ENCODE data around the gene IDI1. TPM values are rescaled to one million over a fixed set of nuclear protein-coding genes. Genes with fewer than 3 reads are reported as not detected.

Gene IDI1
- total and polyA plus RNA-seq, 4 donors = 78.8 to 264 (median 109) TPM

DNA sequence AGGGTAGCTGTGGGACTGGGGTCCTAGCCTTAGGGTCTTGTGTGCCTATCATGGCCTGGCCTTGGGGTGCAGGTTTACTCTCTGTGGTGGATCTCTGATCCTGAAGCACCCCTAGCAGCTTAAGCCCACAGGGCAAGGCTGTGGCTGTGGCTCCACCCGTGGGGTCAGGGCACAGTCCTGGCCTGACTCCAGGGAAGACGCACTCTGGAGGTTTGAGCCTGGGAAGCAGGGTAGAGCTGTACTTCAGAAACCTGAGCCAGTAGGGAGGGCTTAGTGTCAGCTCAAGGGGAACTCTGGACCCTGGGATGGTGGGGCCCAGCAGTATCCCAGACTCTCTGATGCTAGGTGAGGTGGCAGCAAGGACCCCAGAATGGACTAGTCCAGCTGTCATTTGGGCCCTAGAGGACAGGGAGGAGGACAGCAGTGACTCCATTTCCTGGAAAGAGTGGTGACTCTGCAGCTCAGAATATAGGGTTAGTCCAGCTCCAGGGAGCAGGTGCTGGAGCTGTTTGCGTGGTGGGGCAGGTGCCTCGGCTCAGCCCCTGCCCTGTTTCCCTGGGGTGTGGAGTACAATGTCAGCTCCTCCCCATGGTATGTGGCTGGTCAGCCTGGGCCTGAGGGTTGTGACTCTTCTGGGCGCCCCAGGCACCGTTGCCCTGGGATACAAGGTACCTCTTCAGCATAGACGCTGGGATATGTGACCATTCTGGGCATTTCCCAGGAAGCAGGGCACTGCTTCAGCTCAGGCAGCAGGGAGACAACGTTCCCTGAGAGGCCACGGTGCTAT lies 44.8 kb downstream of the IDI1 start:
- WGBS = 97% methylated on average over 9 of the region's 9 CpGs

DNA sequence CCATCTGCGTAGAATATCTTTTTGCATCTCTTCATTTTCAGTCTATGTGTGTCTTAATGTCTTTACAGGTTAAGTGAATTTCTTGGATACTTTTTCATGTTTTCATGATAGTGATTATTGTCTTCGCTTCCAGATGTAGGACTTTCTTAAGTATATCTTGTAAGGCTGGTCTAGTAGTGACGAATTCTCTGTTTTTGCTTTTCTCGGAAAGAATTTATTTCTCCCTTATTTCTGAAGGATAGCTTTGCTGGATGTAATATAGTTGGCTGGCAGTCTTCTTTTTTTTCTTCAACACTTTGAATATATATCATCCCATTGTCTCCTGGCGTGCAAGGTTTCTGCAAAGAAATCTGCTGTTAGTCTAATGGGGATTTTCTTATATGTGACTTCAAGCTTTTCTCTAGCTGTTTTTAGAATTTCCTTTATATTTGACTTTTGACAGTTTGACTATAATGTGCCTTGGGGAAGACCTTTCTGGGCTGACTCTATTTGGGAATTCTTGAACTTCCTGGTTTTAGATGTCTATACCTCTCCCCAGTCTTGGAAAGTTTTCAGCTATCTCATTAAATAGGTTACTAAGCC lies 46.4 kb downstream of the IDI1 start:
- no peak overlapping the region for H3K27ac ChIP-seq (ENCODE audit: low read depth in 1 of 2, low read length in 2 of 2)
- no peak overlapping the region for H3K4me3 ChIP-seq (ENCODE audit: low read depth in 1 of 3, low read length in 3 of 3)
- no peak for DNase-seq (ENCODE audit: low spot score)
- WGBS = 98% methylated on average over 5 of the region's 5 CpGs
- H3K9ac ChIP-seq (ENCODE audit: low read depth in 1 of 2, low read length in 2 of 2) = no peak overlapping the region
- TF ChIP-seq, protein P1, sequence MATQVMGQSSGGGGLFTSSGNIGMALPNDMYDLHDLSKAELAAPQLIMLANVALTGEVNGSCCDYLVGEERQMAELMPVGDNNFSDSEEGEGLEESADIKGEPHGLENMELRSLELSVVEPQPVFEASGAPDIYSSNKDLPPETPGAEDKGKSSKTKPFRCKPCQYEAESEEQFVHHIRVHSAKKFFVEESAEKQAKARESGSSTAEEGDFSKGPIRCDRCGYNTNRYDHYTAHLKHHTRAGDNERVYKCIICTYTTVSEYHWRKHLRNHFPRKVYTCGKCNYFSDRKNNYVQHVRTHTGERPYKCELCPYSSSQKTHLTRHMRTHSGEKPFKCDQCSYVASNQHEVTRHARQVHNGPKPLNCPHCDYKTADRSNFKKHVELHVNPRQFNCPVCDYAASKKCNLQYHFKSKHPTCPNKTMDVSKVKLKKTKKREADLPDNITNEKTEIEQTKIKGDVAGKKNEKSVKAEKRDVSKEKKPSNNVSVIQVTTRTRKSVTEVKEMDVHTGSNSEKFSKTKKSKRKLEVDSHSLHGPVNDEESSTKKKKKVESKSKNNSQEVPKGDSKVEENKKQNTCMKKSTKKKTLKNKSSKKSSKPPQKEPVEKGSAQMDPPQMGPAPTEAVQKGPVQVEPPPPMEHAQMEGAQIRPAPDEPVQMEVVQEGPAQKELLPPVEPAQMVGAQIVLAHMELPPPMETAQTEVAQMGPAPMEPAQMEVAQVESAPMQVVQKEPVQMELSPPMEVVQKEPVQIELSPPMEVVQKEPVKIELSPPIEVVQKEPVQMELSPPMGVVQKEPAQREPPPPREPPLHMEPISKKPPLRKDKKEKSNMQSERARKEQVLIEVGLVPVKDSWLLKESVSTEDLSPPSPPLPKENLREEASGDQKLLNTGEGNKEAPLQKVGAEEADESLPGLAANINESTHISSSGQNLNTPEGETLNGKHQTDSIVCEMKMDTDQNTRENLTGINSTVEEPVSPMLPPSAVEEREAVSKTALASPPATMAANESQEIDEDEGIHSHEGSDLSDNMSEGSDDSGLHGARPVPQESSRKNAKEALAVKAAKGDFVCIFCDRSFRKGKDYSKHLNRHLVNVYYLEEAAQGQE (IDR thresholded peaks at IDR 0.05) = no peak
- TF ChIP-seq GABPA (IDR thresholded peaks at IDR 0.05 in 1 of 2, conservative IDR thresholded peaks at IDR 0.05 in 1 of 2) (no peak), YY1 (IDR thresholded peaks at IDR 0.05) (no peak)
- TF ChIP-seq, protein P2, sequence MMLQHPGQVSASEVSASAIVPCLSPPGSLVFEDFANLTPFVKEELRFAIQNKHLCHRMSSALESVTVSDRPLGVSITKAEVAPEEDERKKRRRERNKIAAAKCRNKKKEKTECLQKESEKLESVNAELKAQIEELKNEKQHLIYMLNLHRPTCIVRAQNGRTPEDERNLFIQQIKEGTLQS (IDR thresholded peaks at IDR 0.05) = no peak
- H3K36me3 ChIP-seq (ENCODE audit: control insufficient read depth in 4 of 4, insufficient read depth in 3 of 4, low read depth in 1 of 4, low read length in 3 of 4) = peaks cover 19 to 90% (median 73%) of the 10 kb centered on the region in 4 donors
- H3K9me3 ChIP-seq (ENCODE audit: control insufficient read depth in 4 of 4, low read length in 3 of 4) = peaks cover 0 to 6% (median 2%) of the 10 kb centered on the region in 4 donors
- H3K27me3 ChIP-seq (ENCODE audit: control insufficient read depth in 4 of 4, insufficient read depth in 4 of 4, low read length in 3 of 4) = no peaks in the 10 kb centered on the region
- H3K4me1 ChIP-seq (ENCODE audit: control insufficient read depth in 4 of 4, insufficient read depth in 4 of 4, low read length in 3 of 4) = no peaks in the 10 kb centered on the region

More for the DNA sequence above, 44.8 kb downstream of the IDI1 start:
- TF ChIP-seq HNF4G (IDR thresholded peaks at IDR 0.05) = no peak
- Histone ChIP-seq H3K4me3 (ENCODE audit: low read depth in 1 of 3, low read length in 3 of 3) (no peak overlapping the region), H3K27me3 (ENCODE audit: control insufficient read depth in 4 of 4, insufficient read depth in 4 of 4, low read length in 3 of 4) (no peaks in the 10 kb centered on the region), H3K9me3 (ENCODE audit: control insufficient read depth in 4 of 4, low read length in 3 of 4) (peaks cover 0 to 6% (median 2%) of the 10 kb centered on the region in 4 donors), H3K27ac (ENCODE audit: low read depth in 1 of 2, low read length in 2 of 2) (no peak overlapping the region), H3K36me3 (ENCODE audit: control insufficient read depth in 4 of 4, insufficient read depth in 3 of 4, low read depth in 1 of 4, low read length in 3 of 4) (peaks cover 17 to 88% (median 69%) of the 10 kb centered on the region in 4 donors), H3K9ac (ENCODE audit: low read depth in 1 of 2, low read length in 2 of 2) (no peak overlapping the region), H3K4me1 (ENCODE audit: control insufficient read depth in 4 of 4, insufficient read depth in 4 of 4, low read length in 3 of 4) (no peaks in the 10 kb centered on the region)
- DNase-seq (ENCODE audit: low spot score) = no peak

DNA sequence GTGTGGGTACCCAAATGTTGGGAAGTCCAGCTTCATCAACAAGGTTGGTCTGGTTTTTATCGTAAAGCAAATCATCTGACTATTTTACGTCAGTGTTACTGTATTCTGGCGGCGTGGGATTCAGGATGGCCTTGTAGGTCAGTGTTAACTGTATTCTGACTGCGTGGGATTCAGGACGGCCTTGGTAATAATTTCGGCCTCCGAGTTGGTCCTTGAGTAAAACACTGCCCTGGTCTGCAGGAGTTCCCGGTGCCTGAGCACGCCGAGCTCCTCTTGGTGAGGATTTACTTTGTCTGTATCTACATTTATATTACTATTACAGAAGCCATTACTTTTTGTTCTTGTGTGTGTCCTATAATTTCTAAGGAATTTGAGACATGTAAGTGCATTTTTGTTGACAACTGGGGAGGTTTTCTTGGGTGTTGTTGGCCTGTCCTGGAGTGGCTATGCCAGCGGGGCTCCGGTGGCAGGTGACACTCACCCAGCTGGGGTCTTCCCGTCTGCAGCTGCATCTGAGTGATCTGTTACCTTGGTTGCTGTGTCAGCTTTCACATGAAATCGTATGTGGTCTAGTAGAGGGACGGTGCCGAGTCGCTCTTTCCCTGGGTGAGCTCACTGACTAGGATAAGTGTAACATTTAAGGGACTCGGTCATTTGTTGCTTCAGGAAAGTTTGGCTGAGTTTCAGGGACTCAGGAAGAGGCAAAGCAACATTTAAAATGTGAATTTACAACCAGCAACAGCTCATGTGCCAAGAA lies 51.5 kb downstream of the IDI1 start:
- no peak overlapping the region for H3K27ac ChIP-seq (ENCODE audit: low read depth in 1 of 2, low read length in 2 of 2)
- no peak for DNase-seq (ENCODE audit: low spot score)
- no peaks in the 10 kb centered on the region for H3K4me1 ChIP-seq (ENCODE audit: control insufficient read depth in 4 of 4, insufficient read depth in 4 of 4, low read length in 3 of 4)
- TF ChIP-seq GABPA (IDR thresholded peaks at IDR 0.05 in 1 of 2, conservative IDR thresholded peaks at IDR 0.05 in 1 of 2) (no peak), NR2F2 (IDR thresholded peaks at IDR 0.05) (no peak), RAD21 (IDR thresholded peaks at IDR 0.05) (no peak), FOXA1 (IDR thresholded peaks at IDR 0.05) (no peak), JUND (IDR thresholded peaks at IDR 0.05) (no peak), HNF4A (conservative IDR thresholded peaks at IDR 0.05) (no peak), TAF1 (conservative IDR thresholded peaks at IDR 0.05) (no peak), EGR1 (IDR thresholded peaks at IDR 0.05; ENCODE audit: low read depth in 2 of 2) (no peak), HNF4G (IDR thresholded peaks at IDR 0.05) (no peak), FOXA2 (IDR thresholded peaks at IDR 0.05) (no peak), SP1 (IDR thresholded peaks at IDR 0.05) (no peak)
- TF ChIP-seq, protein P1 (IDR thresholded peaks at IDR 0.05) = no peak
- TF ChIP-seq, protein P3, sequence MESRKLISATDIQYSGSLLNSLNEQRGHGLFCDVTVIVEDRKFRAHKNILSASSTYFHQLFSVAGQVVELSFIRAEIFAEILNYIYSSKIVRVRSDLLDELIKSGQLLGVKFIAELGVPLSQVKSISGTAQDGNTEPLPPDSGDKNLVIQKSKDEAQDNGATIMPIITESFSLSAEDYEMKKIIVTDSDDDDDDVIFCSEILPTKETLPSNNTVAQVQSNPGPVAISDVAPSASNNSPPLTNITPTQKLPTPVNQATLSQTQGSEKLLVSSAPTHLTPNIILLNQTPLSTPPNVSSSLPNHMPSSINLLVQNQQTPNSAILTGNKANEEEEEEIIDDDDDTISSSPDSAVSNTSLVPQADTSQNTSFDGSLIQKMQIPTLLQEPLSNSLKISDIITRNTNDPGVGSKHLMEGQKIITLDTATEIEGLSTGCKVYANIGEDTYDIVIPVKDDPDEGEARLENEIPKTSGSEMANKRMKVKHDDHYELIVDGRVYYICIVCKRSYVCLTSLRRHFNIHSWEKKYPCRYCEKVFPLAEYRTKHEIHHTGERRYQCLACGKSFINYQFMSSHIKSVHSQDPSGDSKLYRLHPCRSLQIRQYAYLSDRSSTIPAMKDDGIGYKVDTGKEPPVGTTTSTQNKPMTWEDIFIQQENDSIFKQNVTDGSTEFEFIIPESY (IDR thresholded peaks at IDR 0.05) = no peak
- TF ChIP-seq, protein P2 (IDR thresholded peaks at IDR 0.05) = no peak

More for the DNA sequence above, 51.5 kb downstream of the IDI1 start:
- Histone ChIP-seq H3K9me3 (ENCODE audit: control insufficient read depth in 4 of 4, low read length in 3 of 4) (peaks cover 0 to 1% (median under 1%) of the 10 kb centered on the region in 4 donors), H3K4me3 (ENCODE audit: low read depth in 1 of 3, low read length in 3 of 3) (no peak overlapping the region), H3K27me3 (ENCODE audit: control insufficient read depth in 4 of 4, insufficient read depth in 4 of 4, low read length in 3 of 4) (no peaks in the 10 kb centered on the region), H3K9ac (ENCODE audit: low read depth in 1 of 2, low read length in 2 of 2) (no peak overlapping the region), H3K36me3 (ENCODE audit: control insufficient read depth in 4 of 4, insufficient read depth in 3 of 4, low read depth in 1 of 4, low read length in 3 of 4) (peaks cover 18 to 80% (median 54%) of the 10 kb centered on the region in 4 donors)
- WGBS = 90% methylated on average over 19 of the region's 19 CpGs
